Fibroblast of peridontal ligament (primary cell): Measurements from ENCODE around the gene NFYA.
"Not testable (repeated sequence)": the region's sequence is repeated elsewhere in the genome, so short reads cannot be mapped to it uniquely, and the experiment has no call there.

Experiments
- DNase-seq: peaks from one replicate; pipeline ENCODE4 v3.0.0-alpha.2; 2010; ENCODE audit errors: extremely low read depth

The NFYA gene

GRCh38 chr6:41115027-41115426, 42.3 kb downstream of the NFYA start:
- not testable (repeated sequence) for DNase-seq

- DNase-seq: no peak
These were observed 46.7 kb downstream of the NFYA start for GRCh38 chr6:41119508-41119907.

GRCh38 chr6:41120058-41120457, 47.3 kb downstream of the NFYA start:
- DNase-seq: no peak

GRCh38 chr6:41122373-41122772, 49.6 kb downstream of the NFYA start:
- peak; percentile 12 for DNase-seq

- no peak for DNase-seq
These were observed 50.1 kb downstream of the NFYA start for GRCh38 chr6:41122918-41123317.

- DNase-seq: no peak
These were observed 52.5 kb downstream of the NFYA start for GRCh38 chr6:41125282-41125681.

GRCh38 chr6:41132254-41132653, 59.5 kb downstream of the NFYA start:
- DNase-seq: no peak

GRCh38 chr6:41135062-41135832, 62.5 kb downstream of the NFYA start:
- no peak for DNase-seq

- no peak for DNase-seq
These were observed 64.1 kb downstream of the NFYA start for GRCh38 chr6:41136911-41137310.

- DNase-seq: no peak
These were observed 75.1 kb downstream of the NFYA start for GRCh38 chr6:41147917-41148316.
